Caco-2 (cell line): Measurements from ENCODE around the gene EPC2. TPM values are rescaled to one million over a fixed set of nuclear protein-coding genes. Genes with fewer than 3 reads are reported as not detected.

Experiments used
- BruUV-seq: library from RNA; stranded (reverse); fragments of 400-500 nt; replicated peaks from 2 replicates; lab custom pipeline; 2021; lab: Mats Ljungman, UMichigan
- CTCF ChIA-PET: fragments of 300-600 bp; sonication (Branson Sonifier 250); formaldehyde crosslinking; loops from one replicate; lab custom pipeline; 2022; ENCODE audit warnings: antibody characterized with exemption; lab: Charles Lee
- POLR2A ChIA-PET: fragments of 300-600 bp; sonication (Branson Sonifier 250); formaldehyde crosslinking; loops from one replicate; lab custom pipeline; 2022; ENCODE audit warnings: antibody characterized with exemption; lab: Charles Lee
- DNase-seq, 2 experiments: peaks; one replicate each; pipeline versions ENCODE4 v3.0.0 to v3.0.0-alpha.2; 2020 to 2022
- H3K27me3 ChIP-seq: replicated peaks from 2 replicates; pipeline ENCODE4 v1.6.0; 2011; ENCODE audit warnings: low read length; ENCODE audit not compliant: control insufficient read depth, insufficient read depth
- H3K36me3 ChIP-seq: 2 replicates; pipeline ENCODE4 v1.5.1; 2011; ENCODE audit warnings: low read length; ENCODE audit not compliant: control insufficient read depth, insufficient read depth
- H3K4me1 ChIP-seq: fragments of 250-450 bp; sonication (Bioruptor Pico); 2 replicates; pipeline ENCODE4 v1.5.1; 2020; ENCODE audit warnings: mild to moderate bottlenecking
- H3K4me3 ChIP-seq: 2 replicates; pipeline ENCODE4 v1.5.1; 2011; ENCODE audit warnings: low read depth, mild to moderate bottlenecking, control low read depth, low read length
- H3K9me3 ChIP-seq: fragments of 250-450 bp; sonication (Bioruptor Pico); 2 replicates; pipeline ENCODE4 v1.5.1; 2020; ENCODE audit warnings: mild to moderate bottlenecking, moderate library complexity
- H3K27ac Mint-ChIP-seq: one replicate; pipeline ENCODE4 v1.8.0; 2022; ENCODE audit warnings: mixed read lengths; ENCODE audit not compliant: unreplicated experiment
- H3K27me3 Mint-ChIP-seq: one replicate; pipeline ENCODE4 v1.8.0; 2022; ENCODE audit warnings: mixed read lengths; ENCODE audit not compliant: insufficient read depth, unreplicated experiment
- H3K36me3 Mint-ChIP-seq: one replicate; pipeline ENCODE4 v1.8.0; 2022; ENCODE audit warnings: mild to moderate bottlenecking, mixed read lengths; ENCODE audit not compliant: insufficient read depth, unreplicated experiment
- H3K4me1 Mint-ChIP-seq: one replicate; pipeline ENCODE4 v1.8.0; 2022; ENCODE audit warnings: low read depth, mixed read lengths; ENCODE audit not compliant: unreplicated experiment
- H3K4me3 Mint-ChIP-seq: one replicate; pipeline ENCODE4 v1.8.0; 2022; ENCODE audit warnings: mild to moderate bottlenecking, moderate library complexity, mixed read lengths; ENCODE audit not compliant: unreplicated experiment
- H3K9me3 Mint-ChIP-seq: one replicate; pipeline ENCODE4 v1.8.0; 2022; ENCODE audit warnings: mixed read lengths; ENCODE audit not compliant: unreplicated experiment
- CTCF ChIP-seq, 2 experiments: fragments of 200-600 bp in 1 of 2; IDR thresholded peaks; 1 replicate in 1 of 2; 2 replicates in 1 of 2; pipeline versions ENCODE4 v1.5.1 to v1.8.0; 2011 to 2022; ENCODE audit warnings: antibody characterized with exemption in 1 of 2, control low read depth in 1 of 2, inconsistent platforms in 1 of 2, low read depth in 1 of 2, low read length in 1 of 2, mild to moderate bottlenecking in 1 of 2, moderate library complexity in 1 of 2; ENCODE audit not compliant: insufficient read depth in 1 of 2, severe bottlenecking in 1 of 2, unreplicated experiment in 1 of 2
- intact Hi-C: fragments of 100-400 bp; cut with micrococcal nuclease; formaldehyde crosslinking; loops from one replicate; pipeline ENCODE4 v1.10.0; 2022; ENCODE audit not compliant: unreplicated experiment
- total RNA-seq: library from RNA; stranded (reverse); gene quantifications from 2 replicates; pipeline ENCODE4 v1.2.3, GENCODE V29; 2022

The EPC2 gene
- total RNA-seq, 1 experiment from 2014 or later: 32.0 TPM

- Histone ChIP-seq H3K36me3 (no peaks in the 10 kb centered on the region), H3K4me1 (no peaks in the 10 kb centered on the region), H3K4me3 (no peak overlapping the region), H3K9me3 (no peaks in the 10 kb centered on the region), H3K27me3 (no peaks in the 10 kb centered on the region)
- CTCF ChIA-PET: no interaction called here
- no peak for DNase-seq
- Mint-ChIP-seq H3K4me3 (no peak overlapping the region), H3K4me1 (no peaks in the 10 kb centered on the region), H3K27ac (no peak overlapping the region), H3K27me3 (no peaks in the 10 kb centered on the region), H3K36me3 (no peaks in the 10 kb centered on the region), H3K9me3 (no peaks in the 10 kb centered on the region)
- POLR2A ChIA-PET: no interaction called here
- TF ChIP-seq CTCF (IDR thresholded peaks at IDR 0.05; ENCODE audit: insufficient read depth in 1 of 2, low read depth in 1 of 2, low read length in 1 of 2, severe bottlenecking in 1 of 2, unreplicated experiment in 1 of 2): no peak
- intact Hi-C loops: no loop called here
- no TSS peak for BruUV-seq
Observed at GRCh38 chr2:148812306-148812705, 167.8 kb downstream of the EPC2 start.

GRCh38 chr2:148813603-148814065 lies 169.1 kb downstream of the EPC2 start:
- no peaks in the 10 kb centered on the region for H3K36me3 ChIP-seq
- POLR2A ChIA-PET: no interaction called here
- intact Hi-C loops: no loop called here
- Mint-ChIP-seq H3K9me3 (no peaks in the 10 kb centered on the region), H3K27me3 (peaks cover 1% of the 10 kb centered on the region), H3K27ac (no peak overlapping the region), H3K4me3 (no peak overlapping the region), H3K4me1 (no peaks in the 10 kb centered on the region), H3K36me3 (no peaks in the 10 kb centered on the region)
- H3K9me3 ChIP-seq: no peaks in the 10 kb centered on the region
- CTCF ChIA-PET: no interaction called here
- no peak for TF ChIP-seq CTCF (IDR thresholded peaks at IDR 0.05; ENCODE audit: insufficient read depth in 1 of 2, low read depth in 1 of 2, low read length in 1 of 2, severe bottlenecking in 1 of 2, unreplicated experiment in 1 of 2)
- no peaks in the 10 kb centered on the region for H3K27me3 ChIP-seq
- H3K4me3 ChIP-seq: no peak overlapping the region
- no TSS peak for BruUV-seq
- no peaks in the 10 kb centered on the region for H3K4me1 ChIP-seq
- DNase-seq: no peak

GRCh38 chr2:148814143-148814859 lies 169.8 kb downstream of the EPC2 start:
- no peak overlapping the region for H3K27ac Mint-ChIP-seq
- CTCF ChIA-PET: no interaction called here
- no TSS peak for BruUV-seq
- no peaks in the 10 kb centered on the region for H3K27me3 ChIP-seq
- no peaks in the 10 kb centered on the region for H3K4me1 ChIP-seq
- no peaks in the 10 kb centered on the region for H3K9me3 ChIP-seq
- no peak for TF ChIP-seq CTCF (IDR thresholded peaks at IDR 0.05; ENCODE audit: insufficient read depth in 1 of 2, low read depth in 1 of 2, low read length in 1 of 2, severe bottlenecking in 1 of 2, unreplicated experiment in 1 of 2)
- no peaks in the 10 kb centered on the region for H3K36me3 Mint-ChIP-seq
- H3K27me3 Mint-ChIP-seq: peaks cover 4% of the 10 kb centered on the region
- H3K9me3 Mint-ChIP-seq: no peaks in the 10 kb centered on the region
- no peak overlapping the region for H3K4me3 Mint-ChIP-seq
- POLR2A ChIA-PET: no interaction called here
- intact Hi-C loops: no loop called here
- no peak overlapping the region for H3K4me3 ChIP-seq
- H3K36me3 ChIP-seq: no peaks in the 10 kb centered on the region
- H3K4me1 Mint-ChIP-seq: no peaks in the 10 kb centered on the region
- DNase-seq: no peak
